HepG2 (cell line): ENCODE measurements around the gene RASA3.

Experiments
- KMT2B ChIP-seq: IDR thresholded peaks from 2 replicates; pipeline ENCODE4 v1.6.1; 2016; ENCODE audit warnings: missing genetic modification reagents, missing compliant biosample characterization
- MYC ChIP-seq: sonication (generic); formaldehyde crosslinking; IDR thresholded peaks from 2 replicates; pipeline ENCODE4 v1.9.0; 2021; ENCODE audit warnings: missing genetic modification reagents, borderline replicate concordance
- NFKBIZ ChIP-seq: IDR thresholded peaks from 2 replicates; pipeline ENCODE4 v1.6.1; 2018; ENCODE audit warnings: missing genetic modification reagents, missing compliant biosample characterization
- PHF20 ChIP-seq: sonication (generic); formaldehyde crosslinking; IDR thresholded peaks from 2 replicates; pipeline ENCODE4 v1.5.0; 2020; ENCODE audit warnings: mild to moderate bottlenecking, missing genetic modification reagents
- SOX6 ChIP-seq, 2 experiments: fragments of 450-650 bp in 1 of 2; sonication (generic) in 1 of 2; formaldehyde crosslinking in 1 of 2; IDR thresholded peaks; 2 replicates each; pipeline versions ENCODE4 v1.4.0 to v1.6.1; 2017 to 2020; ENCODE audit warnings: antibody characterized with exemption in 1 of 2, mild to moderate bottlenecking in 1 of 2, missing genetic modification reagents in 1 of 2
- ZBTB1 ChIP-seq: sonication (generic); formaldehyde crosslinking; IDR thresholded peaks from 2 replicates; pipeline ENCODE4 v1.4.0; 2020; ENCODE audit warnings: missing genetic modification reagents, borderline replicate concordance
- ZSCAN25 ChIP-seq: sonication (generic); formaldehyde crosslinking; IDR thresholded peaks from 2 replicates; pipeline ENCODE4 v1.8.0; 2022; ENCODE audit warnings: mild to moderate bottlenecking, missing genetic modification reagents
- TF ChIP-seq, protein P1 (sequence below): sonication (generic); formaldehyde crosslinking; IDR thresholded peaks from 2 replicates; pipeline ENCODE4 v1.5.0; 2020; ENCODE audit warnings: mild to moderate bottlenecking, missing genetic modification reagents, moderate library complexity
- TF ChIP-seq, protein P2 (sequence below): sonication (generic); formaldehyde crosslinking; conservative IDR thresholded peaks from 2 replicates; pipeline ENCODE4 v1.4.0; 2020; ENCODE audit warnings: missing genetic modification reagents

DNA sequence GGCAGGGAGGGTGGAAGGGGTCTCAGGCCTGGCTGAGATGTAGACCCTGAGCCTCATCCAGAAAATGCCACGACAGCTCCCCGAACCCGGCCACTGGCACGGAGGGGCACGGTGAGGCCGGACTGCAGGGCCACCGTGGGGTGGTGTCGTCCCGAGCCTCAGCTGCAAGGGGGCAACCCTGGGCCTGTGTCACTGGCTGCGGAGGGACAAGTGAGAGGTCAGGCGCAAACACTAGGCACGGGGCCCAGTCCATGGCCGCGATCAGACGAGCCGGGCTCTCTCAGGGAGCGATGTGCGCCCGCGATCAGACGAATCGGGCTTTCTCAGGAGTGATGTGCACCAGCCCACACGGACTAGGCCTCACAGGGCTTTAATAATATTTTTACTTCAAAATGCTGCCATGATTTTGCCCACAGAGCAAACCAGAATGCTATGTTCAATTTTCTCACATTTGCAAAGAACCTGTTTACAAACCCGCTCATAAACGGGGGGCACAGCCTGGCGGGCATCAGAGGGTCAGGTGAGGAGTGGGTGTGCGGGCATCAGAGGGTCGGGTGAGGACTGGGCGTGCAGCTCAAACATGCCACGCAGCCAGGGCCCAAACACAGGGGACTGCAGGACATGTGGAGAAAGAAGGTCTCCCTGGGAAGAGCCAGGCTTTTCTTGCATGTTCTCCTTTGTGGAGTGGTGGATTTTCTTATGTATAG, 115.9 kb downstream of the RASA3 start:
- TF ChIP-seq PHF20: no peak
- TF ChIP-seq SOX6 (IDR thresholded peaks at IDR 0.05): no peak
- TF ChIP-seq SOX6 (CRISPR knock-in tag; IDR thresholded peaks at IDR 0.05): no peak
- TF ChIP-seq, protein P1, sequence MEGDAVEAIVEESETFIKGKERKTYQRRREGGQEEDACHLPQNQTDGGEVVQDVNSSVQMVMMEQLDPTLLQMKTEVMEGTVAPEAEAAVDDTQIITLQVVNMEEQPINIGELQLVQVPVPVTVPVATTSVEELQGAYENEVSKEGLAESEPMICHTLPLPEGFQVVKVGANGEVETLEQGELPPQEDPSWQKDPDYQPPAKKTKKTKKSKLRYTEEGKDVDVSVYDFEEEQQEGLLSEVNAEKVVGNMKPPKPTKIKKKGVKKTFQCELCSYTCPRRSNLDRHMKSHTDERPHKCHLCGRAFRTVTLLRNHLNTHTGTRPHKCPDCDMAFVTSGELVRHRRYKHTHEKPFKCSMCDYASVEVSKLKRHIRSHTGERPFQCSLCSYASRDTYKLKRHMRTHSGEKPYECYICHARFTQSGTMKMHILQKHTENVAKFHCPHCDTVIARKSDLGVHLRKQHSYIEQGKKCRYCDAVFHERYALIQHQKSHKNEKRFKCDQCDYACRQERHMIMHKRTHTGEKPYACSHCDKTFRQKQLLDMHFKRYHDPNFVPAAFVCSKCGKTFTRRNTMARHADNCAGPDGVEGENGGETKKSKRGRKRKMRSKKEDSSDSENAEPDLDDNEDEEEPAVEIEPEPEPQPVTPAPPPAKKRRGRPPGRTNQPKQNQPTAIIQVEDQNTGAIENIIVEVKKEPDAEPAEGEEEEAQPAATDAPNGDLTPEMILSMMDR (CRISPR knock-in tag): no peak
- no peak for TF ChIP-seq ZSCAN25
- no peak for TF ChIP-seq NFKBIZ
- TF ChIP-seq ZBTB1 (CRISPR knock-in tag): no peak
- TF ChIP-seq KMT2B (CRISPR knock-in tag): no peak
- no peak for TF ChIP-seq MYC (CRISPR knock-in tag)
- TF ChIP-seq, protein P2, sequence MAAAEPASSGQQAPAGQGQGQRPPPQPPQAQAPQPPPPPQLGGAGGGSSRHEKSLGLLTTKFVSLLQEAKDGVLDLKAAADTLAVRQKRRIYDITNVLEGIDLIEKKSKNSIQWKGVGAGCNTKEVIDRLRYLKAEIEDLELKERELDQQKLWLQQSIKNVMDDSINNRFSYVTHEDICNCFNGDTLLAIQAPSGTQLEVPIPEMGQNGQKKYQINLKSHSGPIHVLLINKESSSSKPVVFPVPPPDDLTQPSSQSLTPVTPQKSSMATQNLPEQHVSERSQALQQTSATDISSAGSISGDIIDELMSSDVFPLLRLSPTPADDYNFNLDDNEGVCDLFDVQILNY (CRISPR knock-in tag): no peak
